Neural progenitor cell (in vitro differentiated cells): ENCODE results near the gene ADM2. TPM values are rescaled to one million over a fixed set of nuclear protein-coding genes. Genes with fewer than 3 reads are reported as not detected.

Source experiments
- DNase-seq: peaks from one replicate; pipeline ENCODE4 v3.0.0-alpha.2; 2016; ENCODE audit warnings: low spot score
- H2AFZ ChIP-seq: fragments of 200-600 bp; sonication (generic); replicated peaks from 2 replicates; pipeline ENCODE4 v1.6.1; 2016; ENCODE audit warnings: antibody characterized with exemption
- H3F3A ChIP-seq: fragments of 200-600 bp; sonication (generic); 2 replicates; pipeline ENCODE4 v1.6.1; 2016; ENCODE audit warnings: antibody characterized with exemption, low read depth
- H3K27ac ChIP-seq: fragments of 200-600 bp; sonication (generic); 2 replicates; pipeline ENCODE4 v1.5.1; 2016; ENCODE audit warnings: mild to moderate bottlenecking
- H3K27me3 ChIP-seq: fragments of 200-600 bp; sonication (generic); 2 replicates; pipeline ENCODE4 v1.6.1; 2016; ENCODE audit warnings: mild to moderate bottlenecking, moderate library complexity
- H3K36me3 ChIP-seq: fragments of 200-600 bp; sonication (generic); 2 replicates; pipeline ENCODE4 v1.5.1; 2016
- H3K4me1 ChIP-seq: fragments of 200-600 bp; sonication (generic); 2 replicates; pipeline ENCODE4 v1.6.1; 2016; ENCODE audit warnings: mixed run types
- H3K4me2 ChIP-seq: fragments of 200-600 bp; sonication (generic); 2 replicates; pipeline ENCODE4 v1.6.1; 2016
- H3K4me3 ChIP-seq: fragments of 200-600 bp; sonication (generic); 2 replicates; pipeline ENCODE4 v1.5.1; 2016
- H3K79me2 ChIP-seq: fragments of 200-600 bp; sonication (generic); 2 replicates; pipeline ENCODE4 v1.6.1; 2016; ENCODE audit warnings: low read depth
- H3K9ac ChIP-seq: fragments of 200-600 bp; sonication (generic); 2 replicates; pipeline ENCODE4 v1.6.1; 2016
- H3K9me3 ChIP-seq: fragments of 200-600 bp; sonication (generic); 2 replicates; pipeline ENCODE4 v1.5.1; 2016; ENCODE audit warnings: low read depth
- H4K20me1 ChIP-seq: fragments of 200-600 bp; sonication (generic); 2 replicates; pipeline ENCODE4 v1.6.1; 2016; ENCODE audit warnings: low read depth
- H3K27ac Mint-ChIP-seq: 3 replicates; pipeline ENCODE4 v1.8.0; 2021; ENCODE audit warnings: mixed read lengths
- H3K27me3 Mint-ChIP-seq: 2 replicates; pipeline ENCODE4 v1.8.0; 2022; ENCODE audit warnings: low read depth, mild to moderate bottlenecking, inconsistent platforms, moderate library complexity, mixed read lengths; ENCODE audit not compliant: insufficient read depth
- H3K36me3 Mint-ChIP-seq: 3 replicates; pipeline ENCODE4 v1.8.0; 2021; ENCODE audit warnings: mixed read lengths
- H3K4me1 Mint-ChIP-seq: 3 replicates; pipeline ENCODE4 v1.8.0; 2021; ENCODE audit warnings: mixed read lengths
- H3K4me3 Mint-ChIP-seq: 3 replicates; pipeline ENCODE4 v1.8.0; 2021; ENCODE audit warnings: mild to moderate bottlenecking, moderate library complexity, mixed read lengths
- H3K9me3 Mint-ChIP-seq: 3 replicates; pipeline ENCODE4 v1.8.0; 2020; ENCODE audit warnings: mixed read lengths
- CTCF ChIP-seq: fragments of 200-600 bp; sonication (generic); IDR thresholded peaks from 2 replicates; pipeline ENCODE4 v1.5.1; 2017; ENCODE audit warnings: antibody characterized with exemption, mild to moderate bottlenecking
- EZH2 ChIP-seq: fragments of 200-600 bp; sonication (generic); IDR thresholded peaks from 2 replicates; pipeline ENCODE4 v1.6.1; 2017; ENCODE audit warnings: antibody characterized with exemption, mild to moderate bottlenecking, moderate library complexity
- EZH2phosphoT487 ChIP-seq: fragments of 200-600 bp; sonication (generic); IDR thresholded peaks from 2 replicates; pipeline ENCODE4 v1.6.1; 2017; ENCODE audit warnings: antibody characterized with exemption
- total RNA-seq: library from RNA; depleted of rRNA; stranded (reverse); fragments of >200 nt; gene quantifications from 2 replicates; pipeline ENCODE4 v1.2.3, GENCODE V29; 2015; ENCODE audit warnings: low replicate concordance

The ADM2 gene
- total RNA-seq, 1 donor from 2014 or later = 0.13 TPM

GRCh38 chr22:50475652-50476002 lies 5.7 kb upstream of the ADM2 start:
- H3K9me3 Mint-ChIP-seq = peaks cover 2% of the 10 kb centered on the region
- H3K9ac ChIP-seq = no peak overlapping the region
- no peaks in the 10 kb centered on the region for H3K36me3 Mint-ChIP-seq
- no peak for DNase-seq
- H3K4me3 ChIP-seq = peak overlapping the region; percentile 91
- no peaks in the 10 kb centered on the region for H3K9me3 ChIP-seq
- H3K36me3 ChIP-seq = no peaks in the 10 kb centered on the region
- H3K4me2 ChIP-seq = peak overlapping the region; percentile 67
- H3F3A ChIP-seq = no peaks in the 10 kb centered on the region
- peaks cover 11% of the 10 kb centered on the region for H3K4me1 ChIP-seq
- H3K27me3 Mint-ChIP-seq = peaks cover 35% of the 10 kb centered on the region
- H4K20me1 ChIP-seq = peaks cover 40% of the 10 kb centered on the region
- peaks cover 40% of the 10 kb centered on the region for H3K79me2 ChIP-seq
- peak overlapping the region; percentile 83 for H3K4me3 Mint-ChIP-seq
- no peak for TF ChIP-seq CTCF
- TF ChIP-seq EZH2phosphoT487 = no peak
- TF ChIP-seq EZH2 = no peak
- no peak overlapping the region for H2AFZ ChIP-seq
- peaks cover 21% of the 10 kb centered on the region for H3K27me3 ChIP-seq
- H3K27ac ChIP-seq = no peak overlapping the region
- H3K4me1 Mint-ChIP-seq = peaks cover 20% of the 10 kb centered on the region
- no peak overlapping the region for H3K27ac Mint-ChIP-seq

GRCh38 chr22:50476868-50477267 lies 4.5 kb upstream of the ADM2 start:
- Histone ChIP-seq H3K4me1 (peaks cover 11% of the 10 kb centered on the region), H3K79me2 (peaks cover 28% of the 10 kb centered on the region), H3K4me3 (no peak overlapping the region), H3K4me2 (no peak overlapping the region), H4K20me1 (peaks cover 27% of the 10 kb centered on the region), H3K27ac (no peak overlapping the region), H3F3A (peaks cover 3% of the 10 kb centered on the region), H3K9ac (no peak overlapping the region), H2AFZ (no peak overlapping the region), H3K27me3 (peaks cover 33% of the 10 kb centered on the region), H3K9me3 (no peaks in the 10 kb centered on the region), H3K36me3 (no peaks in the 10 kb centered on the region)
- H3K4me3 Mint-ChIP-seq = peak overlapping the region; percentile 83
- peaks cover 2% of the 10 kb centered on the region for H3K9me3 Mint-ChIP-seq
- H3K27ac Mint-ChIP-seq = no peak overlapping the region
- DNase-seq = no peak
- peaks cover 39% of the 10 kb centered on the region for H3K27me3 Mint-ChIP-seq
- TF ChIP-seq EZH2 = no peak
- no peak for TF ChIP-seq EZH2phosphoT487
- no peak for TF ChIP-seq CTCF
- H3K36me3 Mint-ChIP-seq = no peaks in the 10 kb centered on the region
- peaks cover 20% of the 10 kb centered on the region for H3K4me1 Mint-ChIP-seq

GRCh38 chr22:50477923-50478322 lies 3.4 kb upstream of the ADM2 start:
- TF ChIP-seq CTCF (no peak), EZH2phosphoT487 (no peak), EZH2 (no peak)
- no peak overlapping the region for H3K27ac Mint-ChIP-seq

More at GRCh38 chr22:50477923-50478322, 3.4 kb upstream of the ADM2 start:
- Histone ChIP-seq H3K4me2 (no peak overlapping the region), H3K4me3 (no peak overlapping the region), H3K9ac (no peak overlapping the region), H3K36me3 (no peaks in the 10 kb centered on the region), H3K9me3 (no peaks in the 10 kb centered on the region), H2AFZ (no peak overlapping the region), H3K4me1 (peaks cover 11% of the 10 kb centered on the region), H3K27me3 (peaks cover 37% of the 10 kb centered on the region), H3F3A (peaks cover 3% of the 10 kb centered on the region), H4K20me1 (peaks cover 17% of the 10 kb centered on the region), H3K27ac (no peak overlapping the region), H3K79me2 (peaks cover 17% of the 10 kb centered on the region)
- H3K36me3 Mint-ChIP-seq = no peaks in the 10 kb centered on the region
- H3K4me3 Mint-ChIP-seq = no peak overlapping the region
- H3K9me3 Mint-ChIP-seq = peaks cover 2% of the 10 kb centered on the region
- no peak for DNase-seq
- peaks cover 40% of the 10 kb centered on the region for H3K27me3 Mint-ChIP-seq
- H3K4me1 Mint-ChIP-seq = peaks cover 19% of the 10 kb centered on the region
